GM21737 (cell line): ENCODE data around the gene MCU.
"Not testable (repeated sequence)": the region's sequence is repeated elsewhere in the genome, so short reads cannot be mapped to it uniquely, and the experiment has no call there.

ENCODE experiments used
- ATAC-seq: cut with Tn5 transposase; IDR thresholded peaks from one replicate; pipeline ENCODE4 v1.9.1; 2021; ENCODE audit warnings: mild to moderate bottlenecking, moderate library complexity; ENCODE audit not compliant: unreplicated experiment

Gene MCU

DNA sequence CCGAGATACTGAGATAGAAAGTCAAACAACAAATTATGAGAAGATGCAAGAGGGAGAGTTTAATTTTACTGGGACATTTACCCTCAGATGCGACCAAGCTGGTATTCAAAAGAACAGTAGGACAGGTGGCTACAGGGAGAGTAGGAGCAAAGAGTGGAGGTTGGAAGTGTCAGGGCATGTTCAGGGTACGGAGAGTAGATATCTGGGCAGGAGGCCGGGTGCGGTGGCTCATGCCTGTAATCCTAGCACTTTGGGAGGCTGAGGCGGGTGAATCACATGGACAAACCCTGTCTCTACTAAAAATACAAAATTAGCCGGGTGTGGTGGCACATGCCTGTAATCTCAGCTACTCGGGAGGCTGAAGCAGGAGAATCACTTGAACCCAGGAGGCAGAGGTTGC is 5.5 kb upstream of the MCU start:
- ATAC-seq = not testable (repeated sequence)

DNA sequence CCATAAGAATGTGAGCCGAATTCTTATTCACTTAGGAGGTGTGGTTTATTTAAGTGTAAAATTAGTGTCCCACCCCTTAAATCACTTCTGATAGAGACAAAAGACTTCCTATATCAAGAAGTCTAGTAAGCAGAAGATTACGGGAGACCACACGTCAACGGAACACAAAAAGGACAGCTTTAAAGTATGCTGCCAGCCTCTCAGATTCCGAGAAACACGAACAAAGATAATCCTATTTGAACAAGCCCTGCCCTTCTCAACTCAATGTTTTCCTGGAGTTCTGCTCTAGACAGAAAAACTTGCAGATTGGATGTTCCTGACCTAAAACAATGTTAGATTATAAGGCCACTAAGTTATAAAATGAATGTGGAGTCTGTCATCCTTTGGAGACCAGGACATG is 4.9 kb upstream of the MCU start:
- no peak for ATAC-seq

DNA sequence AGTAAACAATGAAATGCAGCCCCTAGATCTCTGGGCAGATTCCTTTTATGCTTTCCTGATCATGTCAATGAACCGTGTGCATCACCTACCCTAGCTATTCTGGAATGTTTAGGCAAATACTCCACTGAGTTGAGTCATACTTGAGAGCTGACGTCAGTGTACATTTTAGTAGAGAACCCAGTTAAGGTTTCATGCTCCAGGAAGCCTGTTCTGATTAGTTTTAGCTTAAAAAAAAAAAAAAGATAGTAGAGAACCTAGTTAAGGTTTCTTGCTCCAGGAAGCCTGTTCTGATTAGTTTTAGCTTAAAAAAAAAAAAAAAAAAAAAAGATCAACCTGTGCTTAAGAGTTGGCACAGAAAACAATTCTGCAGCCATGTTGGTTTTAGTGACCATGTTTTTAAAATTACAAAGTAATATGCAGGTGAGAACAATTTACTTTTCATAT is 3.7 kb upstream of the MCU start:
- ATAC-seq = no peak

GRCh38 chr10:72689660-72690059 is 2.3 kb upstream of the MCU start:
- ATAC-seq = no peak

- no peak for ATAC-seq
Observed at GRCh38 chr10:72690071-72690755, 1.7 kb upstream of the MCU start.

DNA sequence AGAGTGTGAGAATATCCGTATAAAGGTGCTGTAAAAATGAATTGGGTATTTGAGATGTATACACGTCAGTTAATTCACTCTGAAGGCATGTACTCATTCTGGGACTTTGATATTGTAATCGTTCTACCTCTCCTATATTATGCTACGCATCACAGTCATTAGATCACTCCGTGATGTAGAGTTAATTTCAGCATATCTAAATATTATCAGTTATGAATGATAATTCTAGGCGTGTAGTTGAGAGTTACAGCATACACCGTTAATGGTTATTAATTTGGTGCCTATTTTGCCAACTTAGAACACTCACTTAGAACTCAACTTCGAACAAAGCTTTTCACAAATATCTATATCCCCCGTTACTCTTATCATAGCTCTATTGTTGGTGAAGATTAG is 477 bp upstream of the MCU start:
- no peak for ATAC-seq

GRCh38 chr10:72692744-72692993 is 726 bp downstream of the MCU start:
- no peak for ATAC-seq

GRCh38 chr10:72692994-72693781 is 1.2 kb downstream of the MCU start:
- ATAC-seq = no peak

DNA sequence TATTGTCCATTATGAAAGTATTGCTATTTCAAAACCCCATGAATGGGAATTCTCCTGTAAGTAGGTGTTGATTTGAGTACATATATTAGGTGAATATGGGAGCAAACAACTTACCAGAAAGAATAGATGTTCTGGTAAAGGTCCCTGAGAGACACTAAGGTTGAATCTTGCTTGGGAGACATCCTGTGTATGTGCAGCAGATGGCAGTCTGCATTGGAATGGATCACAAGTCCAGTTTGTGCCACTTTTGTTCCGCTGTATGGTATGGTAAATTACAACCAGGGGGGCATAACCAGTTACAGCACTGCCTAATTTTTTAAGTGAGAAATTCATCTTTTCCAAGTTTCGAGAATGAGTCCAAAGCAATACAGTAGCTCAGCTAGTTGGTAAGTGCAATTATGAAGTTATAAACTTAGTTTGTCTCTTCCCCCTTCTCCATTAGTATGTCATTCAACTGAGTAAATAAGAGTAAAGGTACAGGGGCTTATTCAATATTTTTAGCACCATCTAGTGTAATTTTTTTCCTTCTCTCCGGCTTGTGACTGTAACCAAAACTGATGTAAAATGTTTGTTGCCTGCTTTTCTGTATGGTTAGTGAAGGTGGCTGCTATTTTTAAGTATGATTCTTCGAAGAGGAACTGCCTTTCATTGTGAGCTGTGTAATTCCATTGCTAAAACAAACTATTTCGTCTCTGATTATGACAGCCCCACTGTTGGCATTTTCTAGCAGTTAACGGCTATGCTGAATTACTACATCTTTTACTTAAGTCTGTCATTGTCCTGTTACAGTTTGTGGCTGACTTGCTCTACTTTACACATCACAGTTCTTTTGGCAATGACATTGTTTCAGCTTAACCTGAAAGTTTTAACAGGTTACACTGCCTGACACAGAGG is 2.8 kb downstream of the MCU start:
- ATAC-seq = no peak

DNA sequence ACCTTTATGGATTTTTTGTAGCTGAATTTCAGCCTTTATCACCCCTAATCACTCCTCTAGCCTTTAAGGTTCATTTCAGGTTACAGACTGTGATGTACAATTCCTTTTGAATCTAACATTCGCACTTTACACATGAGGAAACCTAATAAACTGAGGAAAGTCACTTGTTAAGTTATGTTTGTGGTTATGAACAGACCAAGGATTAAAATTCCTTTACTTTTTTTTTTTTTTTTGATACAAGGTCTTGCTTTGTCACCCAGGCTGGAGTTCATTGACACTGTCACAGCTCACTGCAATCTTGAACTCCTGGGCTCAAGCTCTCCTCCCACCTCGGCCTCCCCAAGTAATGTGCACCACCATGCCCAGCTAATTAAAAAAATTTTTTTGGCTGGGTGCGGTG is 3.6 kb downstream of the MCU start:
- ATAC-seq = no peak

DNA sequence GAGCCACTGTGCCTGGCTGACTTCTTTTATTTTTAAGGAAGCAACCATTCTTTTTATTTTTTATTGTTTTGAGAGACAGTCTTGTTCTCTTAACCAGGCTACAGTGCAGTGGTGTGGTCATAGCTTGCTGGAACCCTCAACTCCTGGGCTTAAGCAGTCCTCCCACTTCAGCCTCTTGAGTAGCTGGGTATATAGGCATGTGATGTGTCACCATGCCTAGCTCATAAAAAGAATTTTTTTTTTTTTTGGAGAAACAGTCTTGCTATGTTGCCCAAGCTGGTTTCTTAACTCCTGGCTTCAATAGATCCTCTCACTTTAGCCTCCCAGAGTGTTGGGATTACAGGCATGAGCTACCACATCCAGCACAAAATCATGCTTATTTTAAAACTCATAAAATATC is 5.8 kb downstream of the MCU start:
- no peak for ATAC-seq

DNA sequence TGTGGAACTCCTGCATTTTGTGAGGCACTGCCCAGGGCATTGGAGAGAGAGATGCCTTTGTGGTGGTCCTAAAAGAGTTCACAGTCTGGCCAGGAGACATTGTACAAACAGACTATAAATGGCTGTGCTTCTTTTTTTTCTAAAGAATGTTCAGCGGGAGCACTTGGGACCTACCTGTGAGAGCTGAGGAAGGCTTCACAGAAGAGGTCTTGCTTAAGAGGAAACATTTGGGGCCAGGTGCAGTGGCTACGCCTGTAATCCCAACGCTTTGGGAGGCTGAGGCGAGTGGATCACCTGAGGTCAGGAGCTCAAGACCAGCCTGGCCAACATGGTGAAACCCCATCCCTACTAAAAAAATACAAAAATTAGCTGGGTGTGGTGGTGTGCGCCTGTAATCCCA is 10.5 kb downstream of the MCU start:
- not testable (repeated sequence) for ATAC-seq

- peak; percentile 78 for ATAC-seq
Observed at GRCh38 chr10:72702868-72703581, 11.1 kb downstream of the MCU start.

DNA sequence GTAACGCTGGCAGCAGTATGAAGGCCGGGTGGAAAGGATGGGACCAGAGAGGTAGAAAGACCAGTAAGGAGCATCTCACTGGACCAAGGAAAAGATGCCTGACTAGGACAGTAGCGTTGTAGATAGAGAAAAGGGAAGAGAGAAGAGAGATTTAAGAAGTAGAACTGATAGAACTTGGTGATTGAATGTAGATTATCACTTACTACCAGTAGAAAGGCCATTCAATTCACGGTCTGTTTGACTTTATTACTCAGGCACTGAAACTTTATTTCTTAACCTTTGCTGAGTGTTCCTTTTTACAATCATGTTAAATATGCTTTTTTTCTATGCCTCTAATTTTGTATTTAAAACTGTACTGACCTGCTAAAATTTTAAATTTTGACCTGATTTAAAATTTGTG is 12.2 kb downstream of the MCU start:
- no peak for ATAC-seq

- ATAC-seq = no peak
Observed at GRCh38 chr10:72709041-72709440, 17.1 kb downstream of the MCU start.

GRCh38 chr10:72712136-72712535 is 20.2 kb downstream of the MCU start:
- ATAC-seq = no peak

DNA sequence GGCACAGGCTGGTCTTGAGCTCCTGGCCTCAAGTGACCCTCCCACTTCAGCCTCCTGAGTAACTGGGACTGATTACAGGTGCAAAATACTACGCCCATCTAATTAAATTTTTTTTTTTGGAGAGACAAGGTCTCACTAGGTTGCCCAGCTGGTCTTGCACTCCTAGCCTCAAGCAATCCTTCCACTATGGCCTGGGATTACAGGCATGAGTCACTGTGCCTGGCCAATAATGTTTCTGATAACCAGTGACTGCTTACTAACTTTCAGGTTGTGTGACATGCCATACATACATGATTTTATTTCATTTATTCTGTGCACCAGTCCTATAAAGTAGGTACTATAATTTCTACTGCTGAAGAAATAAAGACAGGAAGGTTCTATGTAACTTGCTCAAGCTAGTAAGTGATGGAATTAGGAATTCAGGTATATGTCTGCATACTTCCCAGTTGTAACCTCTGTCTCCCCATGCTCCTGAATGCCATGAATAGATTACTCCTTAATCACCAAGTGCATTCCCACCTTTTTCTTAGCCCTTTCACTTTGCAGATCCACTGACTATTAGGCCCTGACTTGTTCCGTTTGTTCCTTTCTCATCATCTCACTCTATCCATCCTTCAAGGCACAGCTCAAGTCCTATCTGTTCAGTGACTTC is 28.1 kb downstream of the MCU start:
- no peak for ATAC-seq

GRCh38 chr10:72720814-72721660 is 29.1 kb downstream of the MCU start:
- no peak for ATAC-seq

DNA sequence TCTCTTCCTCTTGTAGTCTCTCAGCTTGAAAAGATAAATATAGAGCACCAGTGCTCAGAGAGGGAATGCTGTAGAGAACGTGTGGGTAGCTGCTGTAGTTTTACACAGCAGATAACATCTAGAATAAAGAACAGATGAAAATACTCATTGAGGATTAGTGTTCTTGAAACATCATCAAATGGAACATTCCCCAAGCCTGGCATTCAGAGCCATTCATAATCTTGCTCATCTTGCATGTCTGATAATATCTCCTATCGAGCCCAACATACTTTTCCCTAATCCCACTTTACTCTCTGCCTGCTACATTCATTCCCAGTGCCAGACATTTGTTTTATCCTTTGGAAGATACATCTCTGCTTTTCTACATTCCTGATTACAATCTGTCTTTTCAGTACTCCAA is 35.2 kb downstream of the MCU start:
- ATAC-seq = no peak

- ATAC-seq = no peak
Observed at GRCh38 chr10:72728462-72728861, 36.5 kb downstream of the MCU start.
